Tibial nerve (tissue), 4 donors: ENCODE data around the gene MZT2A. TPM values are rescaled to one million over a fixed set of nuclear protein-coding genes. Genes with fewer than 3 reads are reported as not detected.
"Not testable (repeated sequence)": the region's sequence is repeated elsewhere in the genome, so short reads cannot be mapped to it uniquely, and the experiment has no call there.

Source experiments
- DNase-seq, 2 donors: peaks; one replicate each; pipeline ENCODE4 v3.0.0-alpha.2; 2019; ENCODE audit warnings: low spot score in 2 of 2
- H3K27ac ChIP-seq, 4 donors: fragments of 200-600 bp; sonication (generic) in 3 of 4; one replicate each; pipeline ENCODE4 v1.5.1; 2017 to 2019; ENCODE audit warnings: mild to moderate bottlenecking in 1 of 4
- H3K27me3 ChIP-seq, 2 donors: fragments of 200-600 bp; sonication (generic) in 1 of 2; one replicate each; pipeline versions ENCODE4 v1.5.1 to v1.6.0; 2017 to 2019
- H3K36me3 ChIP-seq, 3 donors: fragments of 200-600 bp; sonication (generic); one replicate each; pipeline ENCODE4 v1.5.1; 2018 to 2019
- H3K4me1 ChIP-seq, 4 donors: fragments of 200-600 bp; sonication (generic) in 3 of 4; one replicate each; pipeline ENCODE4 v1.5.1; 2017 to 2019
- H3K4me3 ChIP-seq, 4 donors: fragments of 200-600 bp; sonication (generic) in 3 of 4; one replicate each; pipeline ENCODE4 v1.5.1; 2017 to 2019; ENCODE audit warnings: mild to moderate bottlenecking in 1 of 4, moderate library complexity in 1 of 4
- H3K9me3 ChIP-seq, 4 donors: fragments of 200-600 bp; sonication (generic) in 3 of 4; one replicate each; pipeline ENCODE4 v1.5.1; 2017 to 2019
- CTCF ChIP-seq, 5 experiments: fragments of 200-600 bp in 3 of 5; fragments of 450-650 bp in 2 of 5; sonication (generic) in 3 of 5; IDR thresholded peaks; one replicate each; pipeline ENCODE4 v1.5.1; 2016 to 2019; ENCODE audit warnings: antibody characterized with exemption in 5 of 5, mild to moderate bottlenecking in 3 of 5, moderate library complexity in 2 of 5
- EP300 ChIP-seq, 2 donors: sonication (generic); formaldehyde crosslinking; IDR thresholded peaks; one replicate each; pipeline ENCODE4 v1.6.1; 2017; ENCODE audit warnings: antibody characterized with exemption in 2 of 2, mild to moderate bottlenecking in 1 of 2
- POLR2A ChIP-seq, 2 donors: fragments of 450-650 bp; IDR thresholded peaks; one replicate each; pipeline ENCODE4 v1.6.1; 2017; ENCODE audit warnings: antibody characterized with exemption in 2 of 2, mild to moderate bottlenecking in 2 of 2, moderate library complexity in 2 of 2
- WGBS, 2 donors: methylation state at CpG; one replicate each; pipeline ENCODE4 v1.1.5; 2018; 5-methylcytosine and 5-hydroxymethylcytosine counted together
- total RNA-seq, 4 donors: library from RNA; depleted of rRNA; stranded (reverse); fragments of >200 nt; gene quantifications; one replicate each; pipeline ENCODE4 v1.1.0, GENCODE V29; 2016

Gene MZT2A
- total RNA-seq, 4 donors from 2014 or later: 73.5 to 143 (median 114) TPM

GRCh38 chr2:131520526-131520925, 28.3 kb upstream of the MZT2A start:
- Histone ChIP-seq H3K4me3 (no peak overlapping the region), H3K36me3 (peaks cover 0 to 57% (median 4%) of the 10 kb centered on the region in 3 donors), H3K27me3 (no peaks in the 10 kb centered on the region), H3K4me1 (no peaks in the 10 kb centered on the region), H3K27ac (no peak overlapping the region), H3K9me3 (no peaks in the 10 kb centered on the region)
- DNase-seq: no peak
- TF ChIP-seq POLR2A (IDR thresholded peaks at IDR 0.05) (no peak), CTCF (IDR thresholded peaks at IDR 0.05) (no peak), EP300 (IDR thresholded peaks at IDR 0.05) (no peak)
- 93 to 97% methylated on average over 10 of the region's 10 CpGs for WGBS, 2 donors

DNA sequence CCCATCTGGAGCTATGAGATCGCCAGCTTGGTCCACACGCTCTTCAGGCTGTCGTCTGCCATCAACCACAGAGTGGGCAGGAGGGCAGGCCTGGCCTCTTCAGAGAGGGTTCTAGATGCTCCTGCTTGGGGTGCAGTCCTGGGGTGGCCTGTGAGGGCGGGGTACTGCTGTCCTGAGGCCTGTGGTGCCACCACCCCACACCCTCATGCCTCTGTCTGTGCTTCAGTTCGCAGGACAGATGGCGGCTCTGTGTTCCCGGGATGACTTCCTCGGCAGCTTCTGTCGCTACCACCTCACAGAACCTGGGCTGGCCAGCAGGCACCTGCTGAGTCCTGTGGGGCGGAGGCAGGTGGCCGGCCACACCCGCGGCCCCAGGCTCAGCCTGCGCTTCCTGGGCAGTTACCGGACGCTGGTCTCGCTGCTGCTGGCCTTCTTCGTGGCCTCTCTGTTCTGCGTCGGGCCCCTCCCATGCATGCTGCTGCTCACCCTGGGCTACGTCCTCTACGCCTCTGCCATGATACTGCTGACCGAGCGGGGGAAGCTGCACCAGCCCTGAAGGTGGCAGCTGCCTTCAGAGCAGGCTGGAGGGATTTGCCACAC, 27.8 kb upstream of the MZT2A start:
- DNase-seq, H3K4me3 ChIP-seq, H3K27me3 ChIP-seq, H3K9me3 ChIP-seq, H3K27ac ChIP-seq, H3K4me1 ChIP-seq: not testable (repeated sequence)
- 88 to 94% methylated on average over 3 to 24 of the region's 24 CpGs for WGBS, 2 donors
- H3K36me3 ChIP-seq: peaks cover 0 to 62% (median 4%) of the 10 kb centered on the region in 3 donors

DNA sequence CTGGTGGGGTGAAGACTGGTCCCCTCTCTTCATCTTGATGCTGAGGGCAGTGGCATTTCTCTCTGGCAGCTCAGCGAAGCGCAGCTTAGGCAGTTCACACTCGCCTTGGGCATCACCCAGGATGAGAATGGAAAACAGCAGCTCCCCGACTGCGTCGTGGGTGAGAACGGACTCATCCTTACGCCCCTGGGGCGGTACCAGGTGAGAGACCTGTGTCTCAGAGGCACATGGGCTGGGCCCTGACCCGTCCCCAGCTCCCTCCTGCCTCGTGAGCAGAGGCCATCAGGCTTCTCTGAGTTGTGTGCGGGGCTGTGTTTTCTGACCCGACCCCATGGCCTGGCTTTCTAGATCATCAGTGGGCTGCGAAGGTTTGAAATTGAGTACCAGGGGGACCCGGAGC, 27.3 kb upstream of the MZT2A start:
- TF ChIP-seq EP300 (IDR thresholded peaks at IDR 0.05) (no peak), POLR2A (IDR thresholded peaks at IDR 0.05) (no peak), CTCF (IDR thresholded peaks at IDR 0.05) (no peak)
- Histone ChIP-seq H3K27ac (no peak overlapping the region), H3K9me3 (no peaks in the 10 kb centered on the region), H3K36me3 (peaks cover 0 to 68% (median 4%) of the 10 kb centered on the region in 3 donors), H3K4me1 (no peaks in the 10 kb centered on the region), H3K27me3 (no peaks in the 10 kb centered on the region), H3K4me3 (no peak overlapping the region)
- no peak for DNase-seq
- 91 to 100% methylated on average over 10 to 15 of the region's 15 CpGs for WGBS, 2 donors

DNA sequence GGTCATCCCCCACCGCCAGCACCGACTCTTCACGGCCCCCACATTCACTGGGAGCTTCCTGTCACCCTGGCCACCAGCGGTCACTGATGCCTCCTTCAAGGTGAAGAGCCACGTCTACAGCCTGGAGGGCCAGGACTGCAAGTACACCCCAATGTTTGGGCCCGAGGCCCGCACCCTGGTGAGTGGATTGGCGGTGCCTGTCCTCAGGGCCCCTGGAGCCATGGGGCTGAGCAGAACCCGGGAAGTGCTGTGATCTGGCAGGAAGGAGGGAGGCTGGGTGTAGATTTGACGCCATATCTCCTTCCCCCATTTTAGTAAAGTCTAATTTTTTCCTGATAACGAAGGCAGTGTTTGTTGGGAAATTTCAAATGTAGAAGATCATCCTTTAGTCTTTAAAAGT, 26.3 kb upstream of the MZT2A start:
- not testable (repeated sequence) for DNase-seq, H3K27me3 ChIP-seq, H3K9me3 ChIP-seq, H3K27ac ChIP-seq, H3K4me3 ChIP-seq, H3K4me1 ChIP-seq
- peaks cover 0 to 77% (median 4%) of the 10 kb centered on the region in 3 donors for H3K36me3 ChIP-seq
- 87 to 95% methylated on average over 6 of the region's 11 CpGs for WGBS, 2 donors

- H3K27me3 ChIP-seq, H3K27ac ChIP-seq, H3K4me3 ChIP-seq, H3K9me3 ChIP-seq, DNase-seq, H3K4me1 ChIP-seq: not testable (repeated sequence)
- H3K36me3 ChIP-seq: peaks cover 0 to 84% (median 4%) of the 10 kb centered on the region in 3 donors
- WGBS, 2 donors: 80 to 87% methylated on average over 5 to 15 of the region's 16 CpGs
These were observed 25.7 kb upstream of the MZT2A start for GRCh38 chr2:131517856-131518255.

DNA sequence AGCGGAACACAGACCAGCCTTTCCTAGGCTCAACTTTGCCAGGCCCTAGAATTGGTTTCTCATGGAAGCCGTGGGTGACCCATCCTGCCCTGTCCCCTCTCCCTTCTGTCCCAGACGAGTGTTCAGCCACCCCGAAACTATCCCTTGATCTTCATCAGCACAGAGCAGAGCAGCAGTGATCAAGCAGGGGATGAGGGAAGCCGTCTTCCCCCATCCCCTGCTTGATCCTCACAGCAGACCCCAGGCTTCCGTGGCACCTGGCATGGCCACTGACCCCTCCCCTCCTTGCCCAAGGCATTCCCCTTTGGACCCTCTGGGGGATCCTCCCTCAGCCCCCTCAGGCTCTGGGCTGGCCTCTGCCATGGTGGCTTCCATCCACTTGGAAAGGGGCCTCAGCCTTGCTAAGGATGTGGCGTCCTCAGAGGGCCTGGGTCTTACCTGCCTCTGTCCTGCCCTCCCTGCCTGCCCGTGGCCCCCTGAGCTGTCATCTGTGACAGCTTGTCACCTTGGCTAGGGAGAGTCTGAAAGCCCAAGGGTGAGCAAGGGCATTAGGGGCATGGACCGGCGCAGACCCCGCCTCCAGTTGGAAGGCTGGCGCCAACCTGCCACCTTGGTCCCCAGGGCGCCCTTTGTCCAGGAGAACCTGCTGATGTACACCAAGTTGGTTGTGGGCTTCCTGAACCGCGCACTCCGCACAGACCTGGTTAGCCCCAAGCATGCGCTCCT, 25.1 kb upstream of the MZT2A start:
- Histone ChIP-seq H3K9me3 (no peaks in the 10 kb centered on the region), H3K27me3 (no peaks in the 10 kb centered on the region), H3K36me3 (peaks cover 0 to 89% (median 4%) of the 10 kb centered on the region in 3 donors), H3K4me3 (no peak overlapping the region), H3K4me1 (no peaks in the 10 kb centered on the region), H3K27ac (no peak overlapping the region)
- no peak for DNase-seq
- no peak for TF ChIP-seq POLR2A (IDR thresholded peaks at IDR 0.05)
- TF ChIP-seq EP300 (IDR thresholded peaks at IDR 0.05): no peak
- no peak for TF ChIP-seq CTCF (IDR thresholded peaks at IDR 0.05)
- WGBS, 2 donors: 95 to 98% methylated on average over 10 to 15 of the region's 17 CpGs

GRCh38 chr2:131516621-131517020, 24.4 kb upstream of the MZT2A start:
- peaks cover 0 to 92% (median 4%) of the 10 kb centered on the region in 3 donors for H3K36me3 ChIP-seq
- not testable (repeated sequence) for H3K9me3 ChIP-seq, H3K4me1 ChIP-seq, DNase-seq, H3K27me3 ChIP-seq, H3K27ac ChIP-seq, H3K4me3 ChIP-seq
- 88 to 90% methylated on average over 8 to 11 of the region's 11 CpGs for WGBS, 2 donors
